Muscle of back (tissue), 13 donors: ENCODE results near the gene C1orf198. TPM values are rescaled to one million over a fixed set of nuclear protein-coding genes. Genes with fewer than 3 reads are reported as not detected.
A peak's percentile ranks its signal among the peaks of the same experiment; 100 is the strongest.

Experiments
- DNase-seq, 3 donors: peaks; one replicate each; pipeline versions ENCODE4 v3.0.0 to v3.0.0-alpha.2; 2013
- long read RNA-seq, 9 donors: transcript quantifications; one replicate each; lab custom pipeline, GENCODE V29; 2026
- polyA plus RNA-seq, 10 donors: library from polyadenylated mRNA; unstranded; fragments of 120-200 nt; gene quantifications; one replicate each; pipeline ENCODE4 v1.2.1, GENCODE V29; 2013; ENCODE audit not compliant: insufficient read length in 10 of 10

C1orf198 gene
- polyA plus RNA-seq: 10 to 100 TPM; 60.8 to 86.4 (median 74.4) TPM
- long read RNA-seq, donor 1, transcript C1orf198-201 (4 exons, 3,858 nt): major isoform, 17 of 30 reads
- long read RNA-seq, donor 1, partial matches to known transcripts: 13 of 30 reads
- long read RNA-seq, donor 1, other reads (novel, unspliced or antisense): 0 of 30 reads
- long read RNA-seq, donor 2, transcript C1orf198-201 (4 exons, 3,858 nt): major isoform, 8 of 8 reads
- long read RNA-seq, donor 2, partial matches to known transcripts: 0 of 8 reads
- long read RNA-seq, donor 2, other reads (novel, unspliced or antisense): 0 of 8 reads
- long read RNA-seq, donor 3: 0 reads
- long read RNA-seq, donor 4, transcript C1orf198-201 (4 exons, 3,858 nt): major isoform, 19 of 25 reads
- long read RNA-seq, donor 4, partial matches to known transcripts: 6 of 25 reads
- long read RNA-seq, donor 4, other reads (novel, unspliced or antisense): 0 of 25 reads
- long read RNA-seq, donor 5, transcript C1orf198-201 (4 exons, 3,858 nt): major isoform, 21 of 29 reads
- long read RNA-seq, donor 5, partial matches to known transcripts: 8 of 29 reads
- long read RNA-seq, donor 5, other reads (novel, unspliced or antisense): 0 of 29 reads
- long read RNA-seq, donor 6, transcript C1orf198-201 (4 exons, 3,858 nt): major isoform, 24 of 35 reads
- long read RNA-seq, donor 6, partial matches to known transcripts: 11 of 35 reads
- long read RNA-seq, donor 6, other reads (novel, unspliced or antisense): 0 of 35 reads
- long read RNA-seq, donor 7, transcript C1orf198-201 (4 exons, 3,858 nt): major isoform, 13 of 18 reads
- long read RNA-seq, donor 7, partial matches to known transcripts: 5 of 18 reads
- long read RNA-seq, donor 7, other reads (novel, unspliced or antisense): 0 of 18 reads
- long read RNA-seq, donor 8, transcript C1orf198-201 (4 exons, 3,858 nt): major isoform, 16 of 16 reads
- long read RNA-seq, donor 8, partial matches to known transcripts: 0 of 16 reads
- long read RNA-seq, donor 8, other reads (novel, unspliced or antisense): 0 of 16 reads
- long read RNA-seq, donor 9, transcript C1orf198-201 (4 exons, 3,858 nt): major isoform, 5 of 5 reads
- long read RNA-seq, donor 9, partial matches to known transcripts: 0 of 5 reads
- long read RNA-seq, donor 9, other reads (novel, unspliced or antisense): 0 of 5 reads

GRCh38 chr1:230867903-230868735, at the start of gene C1orf198:
Gene C1orf198, minus strand, starts transcription at chr1:230868521. Its CDS starts 9 bp downstream, at chr1:230868512.
- DNase-seq: peak in 1 of 3 donors; percentile 90

- DNase-seq: peak; percentile 58 to 70 (median 59)
These were observed 49.2 kb upstream of the C1orf198 start for GRCh38 chr1:230917284-230918135.

GRCh38 chr1:230916587-230917283, 48.4 kb upstream of the C1orf198 start:
- DNase-seq: no peak

- no peak for DNase-seq
These were observed 46.8 kb upstream of the C1orf198 start for GRCh38 chr1:230915078-230915477.

- DNase-seq: no peak
These were observed 45.2 kb upstream of the C1orf198 start for GRCh38 chr1:230913496-230913895.

- DNase-seq: no peak
These were observed 42.4 kb upstream of the C1orf198 start for GRCh38 chr1:230910755-230911117.

- DNase-seq: no peak
These were observed 41.8 kb upstream of the C1orf198 start for GRCh38 chr1:230909974-230910754.

- no peak for DNase-seq
These were observed 39.3 kb upstream of the C1orf198 start for GRCh38 chr1:230907472-230908205.

- DNase-seq: no peak
These were observed 37.9 kb upstream of the C1orf198 start for GRCh38 chr1:230906226-230906625.

GRCh38 chr1:230905733-230906132, 37.4 kb upstream of the C1orf198 start:
- no peak for DNase-seq

GRCh38 chr1:230902349-230902923, 34.1 kb upstream of the C1orf198 start:
- no peak for DNase-seq

GRCh38 chr1:230901671-230902070, 33.4 kb upstream of the C1orf198 start:
- no peak for DNase-seq

GRCh38 chr1:230900984-230901383, 32.7 kb upstream of the C1orf198 start:
- DNase-seq: no peak

GRCh38 chr1:230899841-230900251, 31.5 kb upstream of the C1orf198 start:
- peak in 1 of 3 donors; percentile 14 for DNase-seq

- no peak for DNase-seq
These were observed 30.4 kb upstream of the C1orf198 start for GRCh38 chr1:230898748-230899147.

GRCh38 chr1:230898144-230898543, 29.8 kb upstream of the C1orf198 start:
- no peak for DNase-seq

GRCh38 chr1:230896779-230897178, 28.5 kb upstream of the C1orf198 start:
- DNase-seq: peak; percentile 50 to 75 (median 54)

GRCh38 chr1:230895452-230895851, 27.1 kb upstream of the C1orf198 start:
- no peak for DNase-seq
